ENCODE measurements around the gene RAB36. TPM values are rescaled to one million over a fixed set of nuclear protein-coding genes. Genes with fewer than 3 reads are reported as not detected.

The RAB36 gene
- total RNA-seq, 1 experiment from 2014 or later: 1.4 TPM

DNA sequence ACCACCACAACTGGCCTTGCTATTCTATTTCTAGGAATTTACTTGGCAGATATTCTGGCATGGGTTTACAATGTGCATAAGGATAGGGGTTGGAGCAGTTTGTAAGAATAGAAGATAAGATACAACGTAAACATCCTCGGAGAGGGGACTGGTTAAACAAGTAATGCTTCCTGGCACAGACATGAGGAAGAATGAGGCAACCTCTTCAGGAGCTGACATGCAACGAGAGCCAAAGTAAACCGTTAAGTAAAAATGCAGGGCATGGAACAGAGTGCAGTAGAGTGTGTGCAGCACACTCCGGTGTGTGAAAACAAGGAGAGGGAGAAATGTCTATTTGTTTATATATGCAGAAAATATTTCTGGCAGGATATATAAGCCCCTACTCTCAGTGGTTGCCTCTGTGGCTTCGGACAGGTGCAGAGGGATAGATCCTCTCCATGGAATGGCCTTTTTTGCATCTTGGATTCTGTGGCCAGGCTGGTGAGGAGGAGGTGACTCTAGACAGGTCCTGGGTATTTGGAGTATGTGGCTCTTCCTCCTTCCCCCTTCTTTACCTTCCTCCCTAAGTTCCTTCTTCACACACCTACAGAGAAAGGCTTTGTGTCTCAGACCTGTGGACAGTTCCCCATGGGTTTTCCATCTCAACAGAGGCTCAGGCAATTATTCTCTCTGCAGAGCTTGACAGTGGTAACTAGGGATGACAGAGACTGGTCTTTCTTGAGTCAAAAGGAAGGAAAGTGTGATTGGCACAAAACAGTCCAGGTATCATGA, 2.5 kb downstream of the RAB36 start:
- H2AK5ac ChIP-seq (ENCODE audit: insufficient read length, low read length): no peak overlapping the region
- H3K14ac ChIP-seq (ENCODE audit: insufficient read depth, low read length): no peak overlapping the region
- no peak overlapping the region for H3K4me3 Mint-ChIP-seq
- no peak overlapping the region for H3K27ac Mint-ChIP-seq
- no peak overlapping the region for H3T11ph ChIP-seq (ENCODE audit: low read length)
- WGBS (ENCODE audit: extremely low coverage, insufficient read length, low lambda C conversion rate): no CpG with 5 or more reads among the region's 6 CpGs
- no peak overlapping the region for H3K27ac ChIP-seq (ENCODE audit: insufficient read length, low read depth, low read length)
- no peak overlapping the region for H3K9ac ChIP-seq (ENCODE audit: extremely low read depth, insufficient read length, low read length)
- H2BK15ac ChIP-seq (ENCODE audit: low read depth, low read length): no peak overlapping the region
- no peak overlapping the region for H4K91ac ChIP-seq (ENCODE audit: insufficient read length, low read depth, low read length)
- no peak overlapping the region for H2BK12ac ChIP-seq (ENCODE audit: insufficient read length, low read depth, low read length)
- no peaks in the 10 kb centered on the region; the same call in 1 of the 2 replicates for H3K27me3 ChIP-seq (ENCODE audit: insufficient read depth, low read length)
- H3K79me1 ChIP-seq (ENCODE audit: insufficient read depth, low read depth, low read length, poor library complexity, severe bottlenecking): no peaks in the 10 kb centered on the region
- peaks cover 50% of the 10 kb centered on the region for H3K27me3 Mint-ChIP-seq (ENCODE audit: low read depth)
- H2BK120ac ChIP-seq (ENCODE audit: low read depth, low read length, poor library complexity, severe bottlenecking): no peak overlapping the region
- no peaks in the 10 kb centered on the region for H4K20me1 ChIP-seq (ENCODE audit: control insufficient read depth, insufficient read depth, insufficient read length)
- no peak overlapping the region for H2AFZ ChIP-seq (ENCODE audit: low read length)
- H3K9me3 Mint-ChIP-seq: no peaks in the 10 kb centered on the region; a peak in 1 of 5 replicates
- no peak overlapping the region for H4K5ac ChIP-seq (ENCODE audit: insufficient read length, low read depth, low read length)
- peaks cover 3% of the 10 kb centered on the region for H3K4me1 ChIP-seq (ENCODE audit: insufficient read depth, low read length)
- no peak overlapping the region for H3K56ac ChIP-seq (ENCODE audit: insufficient read length, low read depth, low read length)
- peaks cover 0 to 4% (median 0%) of the 10 kb centered on the region in 3 experiments; a peak in 3 of 7 replicates for H3K36me3 Mint-ChIP-seq (ENCODE audit: insufficient read depth in 1 of 3, low read depth in 3 of 3)
- peaks cover 24 to 30% of the 10 kb centered on the region in 2 experiments for H3K4me1 Mint-ChIP-seq
- H3K18ac ChIP-seq (ENCODE audit: insufficient read length, low read depth, low read length): no peak overlapping the region
- no peak overlapping the region for H3K23ac ChIP-seq (ENCODE audit: insufficient read length, low read depth, low read length)
- no peak overlapping the region for H3K4me2 ChIP-seq (ENCODE audit: insufficient read depth, insufficient read length, low read length)
- no peaks in the 10 kb centered on the region for H3K9me3 ChIP-seq (ENCODE audit: control insufficient read depth, low read depth, low read length)
- H4K8ac ChIP-seq (replicated peaks; ENCODE audit: insufficient read length, low read depth, low read length): no peak overlapping the region
- H2BK20ac ChIP-seq (ENCODE audit: low read depth, low read length, poor library complexity, severe bottlenecking): no peak overlapping the region
- no peak overlapping the region for H3K4ac ChIP-seq (ENCODE audit: low read depth, low read length)
- peaks cover 5% of the 10 kb centered on the region for H3K23me2 ChIP-seq (ENCODE audit: insufficient read length, low read depth, low read length, poor library complexity, severe bottlenecking)
- DNase-seq: no peak
- no peak overlapping the region for H2BK5ac ChIP-seq (ENCODE audit: insufficient read length, low read length)
- no peaks in the 10 kb centered on the region for H3K79me2 ChIP-seq (ENCODE audit: insufficient read depth, low read length)
- TF ChIP-seq, protein P1, sequence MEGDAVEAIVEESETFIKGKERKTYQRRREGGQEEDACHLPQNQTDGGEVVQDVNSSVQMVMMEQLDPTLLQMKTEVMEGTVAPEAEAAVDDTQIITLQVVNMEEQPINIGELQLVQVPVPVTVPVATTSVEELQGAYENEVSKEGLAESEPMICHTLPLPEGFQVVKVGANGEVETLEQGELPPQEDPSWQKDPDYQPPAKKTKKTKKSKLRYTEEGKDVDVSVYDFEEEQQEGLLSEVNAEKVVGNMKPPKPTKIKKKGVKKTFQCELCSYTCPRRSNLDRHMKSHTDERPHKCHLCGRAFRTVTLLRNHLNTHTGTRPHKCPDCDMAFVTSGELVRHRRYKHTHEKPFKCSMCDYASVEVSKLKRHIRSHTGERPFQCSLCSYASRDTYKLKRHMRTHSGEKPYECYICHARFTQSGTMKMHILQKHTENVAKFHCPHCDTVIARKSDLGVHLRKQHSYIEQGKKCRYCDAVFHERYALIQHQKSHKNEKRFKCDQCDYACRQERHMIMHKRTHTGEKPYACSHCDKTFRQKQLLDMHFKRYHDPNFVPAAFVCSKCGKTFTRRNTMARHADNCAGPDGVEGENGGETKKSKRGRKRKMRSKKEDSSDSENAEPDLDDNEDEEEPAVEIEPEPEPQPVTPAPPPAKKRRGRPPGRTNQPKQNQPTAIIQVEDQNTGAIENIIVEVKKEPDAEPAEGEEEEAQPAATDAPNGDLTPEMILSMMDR (conservative IDR thresholded peaks at IDR 0.05): no peak
